Activated T-helper 9 cell treated with anti-CD3 and anti-CD28 coated beads, Interleukin-2, amount 50 U/mL, for 16 hours (primary cell): ENCODE measurements around the gene LACTBL1.

ENCODE experiments used
- DNase-seq: peaks from one replicate; pipeline ENCODE4 v3.0.0-alpha.2; 2020; ENCODE audit warnings: low read depth

LACTBL1 gene

DNA sequence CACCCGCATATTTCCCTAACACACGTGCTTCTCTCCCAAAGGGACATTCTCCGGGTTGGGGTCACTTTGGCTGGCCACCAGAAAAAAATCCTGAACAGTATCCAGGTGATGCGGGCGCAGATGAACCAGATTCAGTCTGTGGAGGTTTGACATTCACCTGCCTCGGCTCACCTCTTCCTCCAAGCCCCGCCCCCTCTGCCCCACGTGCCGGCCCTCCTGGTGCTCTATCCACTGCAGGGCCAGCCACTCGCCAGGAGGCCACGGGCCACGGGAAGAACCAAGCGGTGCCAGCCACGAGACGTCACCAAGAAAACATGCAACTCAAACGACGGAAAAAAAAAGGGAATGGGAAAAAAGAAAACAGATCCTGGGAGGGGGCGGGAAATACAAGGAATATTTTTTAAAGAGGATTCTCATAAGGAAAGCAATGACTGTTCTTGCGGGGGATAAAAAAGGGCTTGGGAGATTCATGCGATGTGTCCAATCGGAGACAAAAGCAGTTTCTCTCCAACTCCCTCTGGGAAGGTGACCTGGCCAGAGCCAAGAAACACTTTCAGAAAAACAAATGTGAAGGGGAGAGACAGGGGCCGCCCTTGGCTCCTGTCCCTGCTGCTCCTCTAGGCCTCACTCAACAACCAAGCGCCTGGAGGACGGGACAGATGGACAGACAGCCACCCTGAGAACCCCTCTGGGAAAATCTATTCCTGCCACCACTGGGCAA lies 59.1 kb downstream of the LACTBL1 start:
- DNase-seq = no peak

DNA sequence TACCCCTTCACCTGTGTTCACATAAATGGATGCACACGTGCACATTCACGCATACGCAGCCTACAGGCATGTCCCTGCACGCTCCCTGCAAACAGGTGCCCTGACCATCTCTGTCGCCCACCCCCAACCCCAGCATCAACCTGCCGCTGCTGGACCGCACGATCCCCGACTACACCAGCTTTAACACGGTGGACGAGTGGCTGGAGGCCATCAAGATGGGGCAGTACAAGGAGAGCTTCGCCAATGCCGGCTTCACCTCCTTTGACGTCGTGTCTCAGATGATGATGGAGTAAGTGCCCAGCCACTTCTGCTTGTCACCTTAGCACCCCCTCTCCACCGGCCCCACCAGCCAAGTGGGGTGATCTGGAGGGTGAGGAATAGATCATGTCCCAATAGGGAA lies 60.4 kb downstream of the LACTBL1 start:
- no peak for DNase-seq

DNA sequence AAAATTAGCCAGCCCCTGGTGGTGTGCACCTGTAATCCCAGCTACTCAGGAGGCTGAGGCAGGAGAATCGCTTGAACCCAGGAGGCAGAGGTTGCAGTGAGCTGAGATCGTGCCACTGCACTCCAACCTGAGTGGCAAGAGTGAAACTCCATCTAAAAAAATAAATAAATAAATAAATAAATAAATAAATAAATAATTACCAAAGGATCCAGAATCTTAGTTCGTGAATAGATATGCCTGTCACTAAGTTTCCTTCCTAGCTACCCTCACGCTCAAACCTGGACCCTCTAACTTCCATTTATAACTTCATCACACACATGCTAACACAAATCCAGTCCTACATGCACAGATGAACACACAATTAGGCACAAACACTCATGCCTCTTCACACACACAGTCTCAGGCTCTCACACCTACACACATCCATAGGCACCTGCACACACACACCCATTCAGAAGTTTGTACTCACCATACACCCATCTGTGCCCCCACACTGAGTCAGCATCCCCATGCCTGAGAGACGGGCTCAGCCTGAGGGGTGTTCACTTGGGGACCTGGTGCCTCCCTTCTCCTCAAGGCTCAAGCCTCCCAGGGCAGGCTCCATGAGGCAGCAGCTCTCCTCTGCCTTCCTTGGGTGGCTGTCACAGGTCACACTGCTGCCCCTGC lies 61.5 kb downstream of the LACTBL1 start:
- DNase-seq = no peak

DNA sequence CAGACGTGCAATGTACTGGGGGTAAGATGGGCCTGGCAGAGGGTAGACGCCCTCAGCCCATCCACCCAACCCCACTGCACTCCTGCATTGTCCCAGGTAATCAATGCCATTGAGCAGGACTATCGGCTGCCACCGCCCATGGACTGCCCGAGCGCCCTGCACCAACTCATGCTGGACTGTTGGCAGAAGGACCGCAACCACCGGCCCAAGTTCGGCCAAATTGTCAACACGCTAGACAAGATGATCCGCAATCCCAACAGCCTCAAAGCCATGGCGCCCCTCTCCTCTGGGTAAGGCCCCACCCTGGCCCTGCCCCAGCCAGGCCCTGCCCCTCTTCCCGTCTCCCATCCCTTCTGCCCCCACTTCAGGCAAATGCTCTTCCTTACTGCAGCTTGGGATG lies 62.4 kb downstream of the LACTBL1 start:
- no peak for DNase-seq

DNA sequence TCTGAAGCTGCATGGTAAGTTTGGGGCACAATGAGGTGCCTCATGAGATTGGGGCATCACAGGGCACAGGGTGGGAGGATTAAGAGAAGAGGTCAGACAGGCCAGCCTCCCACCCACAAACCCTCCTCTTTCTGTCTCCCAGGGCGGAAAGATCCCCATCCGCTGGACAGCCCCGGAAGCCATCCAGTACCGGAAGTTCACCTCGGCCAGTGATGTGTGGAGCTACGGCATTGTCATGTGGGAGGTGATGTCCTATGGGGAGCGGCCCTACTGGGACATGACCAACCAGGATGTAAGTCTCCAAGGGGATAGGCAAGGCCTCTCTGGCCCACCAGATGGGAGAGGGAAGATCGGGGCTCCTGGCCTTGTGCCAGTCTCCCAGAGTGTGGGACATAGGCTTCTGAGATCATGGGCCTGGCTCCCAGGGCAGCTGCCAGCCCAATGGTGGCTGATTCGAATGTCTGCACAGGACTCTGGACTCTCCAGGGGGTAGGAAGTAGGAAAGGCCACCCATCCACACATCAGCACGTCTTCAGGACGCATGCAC lies 63.7 kb downstream of the LACTBL1 start:
- no peak for DNase-seq

DNA sequence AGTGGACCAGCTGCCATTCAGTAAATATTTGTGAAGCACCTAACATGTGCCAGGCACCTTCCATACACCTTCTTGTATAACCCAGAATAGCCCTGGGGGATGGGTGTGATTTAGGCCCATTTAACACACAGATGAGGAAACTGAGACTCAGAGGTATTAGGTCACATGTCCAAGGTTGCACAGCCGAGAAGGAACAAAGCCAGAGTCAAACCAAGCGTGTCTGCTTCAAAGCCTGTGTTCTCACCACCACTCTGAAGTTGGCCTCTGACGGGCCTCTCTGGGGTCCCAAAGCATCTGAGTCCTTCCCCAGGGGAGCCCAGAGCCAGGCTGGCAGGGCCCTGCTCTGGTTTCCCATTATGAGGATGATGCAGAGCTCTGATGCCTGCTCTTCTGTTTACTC lies 65.1 kb downstream of the LACTBL1 start:
- no peak for DNase-seq

DNA sequence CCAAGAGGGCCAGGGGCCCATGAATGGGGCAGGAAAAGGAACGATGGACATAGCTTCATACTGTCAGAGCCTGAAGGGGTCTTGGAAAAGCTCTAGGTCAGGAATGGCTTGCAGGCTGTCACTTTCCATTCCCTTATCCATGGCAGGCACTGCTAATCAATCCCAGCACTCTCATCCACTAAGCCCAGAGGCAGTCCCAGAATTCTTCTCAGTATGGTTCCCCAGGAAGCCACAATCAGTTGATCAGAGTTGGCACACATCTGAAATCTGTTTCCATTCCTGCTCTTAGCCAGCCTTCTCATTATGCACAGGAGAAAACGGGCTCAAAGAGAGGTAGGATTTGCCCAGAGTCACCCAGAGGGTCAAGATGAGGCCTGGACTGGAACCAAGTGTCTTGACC lies 65.7 kb downstream of the LACTBL1 start:
- no peak for DNase-seq

DNA sequence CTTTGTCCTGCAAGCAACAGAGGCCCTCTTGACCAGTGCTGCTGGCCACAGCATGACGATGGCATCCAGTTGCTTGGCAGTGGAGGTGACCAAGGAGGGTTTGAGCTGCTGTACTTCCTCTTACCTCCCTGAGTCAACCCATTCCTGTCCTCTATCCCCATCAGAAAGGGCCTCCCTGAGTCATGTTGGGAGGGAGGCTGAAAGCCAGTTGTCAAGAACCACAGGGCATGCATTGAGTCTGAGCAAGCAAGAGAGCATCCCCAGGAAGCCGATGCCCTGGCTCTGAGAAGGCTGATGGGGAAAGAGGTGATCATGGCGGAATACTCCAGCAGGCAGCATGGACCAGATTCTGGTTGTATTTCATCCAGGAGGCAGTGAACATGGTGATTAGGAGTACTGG lies 69.6 kb downstream of the LACTBL1 start:
- DNase-seq = no peak
